HG02885 (cell line): ENCODE results near the gene CABS1.
A peak's percentile ranks its signal among the peaks of the same experiment; 100 is the strongest.

Experiments used
- ATAC-seq: cut with Tn5 transposase; IDR thresholded peaks from one replicate; pipeline ENCODE4 v1.9.1; 2021; ENCODE audit warnings: mild to moderate bottlenecking; ENCODE audit not compliant: unreplicated experiment, poor library complexity

Gene CABS1

DNA sequence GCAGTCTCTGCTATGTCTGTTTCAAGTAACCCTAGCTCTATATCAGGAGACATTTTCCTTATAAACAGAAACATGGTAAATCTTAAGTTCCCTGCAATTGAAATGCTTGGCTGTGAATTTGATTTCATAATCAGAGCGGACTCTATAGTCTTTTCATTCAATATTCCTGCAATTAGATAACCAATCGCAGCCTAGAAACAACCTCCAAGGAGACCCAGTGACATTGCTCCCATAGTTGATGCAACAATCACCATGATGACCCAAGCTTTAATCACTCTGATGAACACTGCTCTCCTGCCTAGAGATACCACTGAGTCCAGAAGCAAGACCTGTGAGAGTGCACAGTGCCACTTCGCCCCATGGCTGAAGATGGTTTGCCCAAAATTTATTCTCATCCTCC is at the start of gene CABS1:
TSS of gene CABS1 (plus strand) at position 301 of the 400 bp plus-strand sequence. CDS start at position 360, 59 bp downstream.
- no peak for ATAC-seq

DNA sequence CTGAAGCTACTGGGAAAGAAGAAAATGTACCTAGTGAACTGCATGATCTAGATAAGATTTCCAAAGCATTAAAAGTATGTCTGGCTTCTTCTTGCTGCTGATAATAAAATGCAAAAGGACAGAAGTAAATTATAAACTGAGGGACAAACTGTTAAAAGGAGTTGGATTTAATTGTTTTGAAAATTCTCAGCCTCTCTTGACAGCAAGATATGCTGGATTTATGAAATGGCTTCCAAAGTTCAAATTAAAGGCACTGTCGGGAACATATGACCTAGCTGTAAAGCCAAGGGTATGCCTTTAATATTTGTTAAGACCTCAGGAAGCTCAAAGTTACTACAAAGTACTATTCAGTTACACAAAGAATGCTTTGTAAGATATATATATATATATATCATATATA is 46.1 kb upstream of the CABS1 start:
- no peak for ATAC-seq

DNA sequence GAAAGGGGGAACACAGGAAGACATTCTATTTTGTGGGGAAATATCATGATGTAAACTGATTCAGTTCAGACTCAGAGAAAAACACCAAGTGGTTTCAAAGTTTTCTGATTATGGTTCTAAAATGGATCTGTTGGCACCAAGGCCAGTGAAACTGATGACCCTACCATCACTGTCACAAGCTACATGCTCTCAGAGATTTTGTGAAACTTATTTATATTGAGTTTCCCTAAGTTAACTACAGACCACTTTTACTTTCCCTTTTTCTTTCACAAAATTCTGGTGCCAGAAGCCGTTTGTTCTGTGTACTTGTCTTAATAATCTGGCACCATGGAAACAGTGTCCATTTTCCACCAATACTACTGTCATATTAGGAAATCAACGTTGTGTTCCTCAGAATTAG is 43.4 kb upstream of the CABS1 start:
- ATAC-seq, result no peak

DNA sequence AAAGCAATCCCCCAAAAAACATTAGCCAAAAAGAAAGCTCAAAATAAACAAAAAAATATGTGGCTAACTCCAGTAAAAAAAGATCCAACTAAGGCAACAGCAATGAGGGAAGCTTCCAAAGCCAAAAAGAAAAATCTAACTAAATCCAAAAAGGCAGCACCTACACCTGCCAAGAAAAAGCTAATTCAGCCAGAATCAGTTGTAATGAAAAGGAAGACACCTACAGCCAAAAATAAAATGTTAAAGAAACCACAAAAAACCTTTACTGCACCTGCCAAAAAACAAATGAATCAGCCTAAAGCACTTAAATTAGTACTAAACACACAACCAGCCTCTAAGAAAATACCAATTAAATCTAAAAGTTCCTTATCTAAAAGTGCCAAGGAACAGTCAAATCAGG is 37.2 kb upstream of the CABS1 start:
- no peak for ATAC-seq

DNA sequence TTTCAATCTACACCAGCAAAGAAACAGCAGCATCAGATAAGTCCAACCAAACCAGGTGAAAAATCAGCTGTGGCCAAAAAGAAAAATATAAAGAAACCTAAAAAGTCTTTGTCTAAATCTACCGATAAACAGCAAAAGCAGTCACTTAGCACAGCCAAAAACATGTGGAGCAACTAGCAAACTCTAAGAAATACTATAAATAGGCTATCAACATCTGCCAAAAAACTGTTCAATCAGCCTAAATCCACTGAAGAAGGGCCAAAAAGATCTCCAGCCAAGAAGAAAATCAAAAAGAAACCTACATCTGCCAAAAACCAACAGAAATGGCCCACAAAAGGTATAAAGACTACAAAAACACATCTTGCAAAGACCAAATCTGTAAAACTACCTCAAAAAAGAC is 36.7 kb upstream of the CABS1 start:
- no peak for ATAC-seq

DNA sequence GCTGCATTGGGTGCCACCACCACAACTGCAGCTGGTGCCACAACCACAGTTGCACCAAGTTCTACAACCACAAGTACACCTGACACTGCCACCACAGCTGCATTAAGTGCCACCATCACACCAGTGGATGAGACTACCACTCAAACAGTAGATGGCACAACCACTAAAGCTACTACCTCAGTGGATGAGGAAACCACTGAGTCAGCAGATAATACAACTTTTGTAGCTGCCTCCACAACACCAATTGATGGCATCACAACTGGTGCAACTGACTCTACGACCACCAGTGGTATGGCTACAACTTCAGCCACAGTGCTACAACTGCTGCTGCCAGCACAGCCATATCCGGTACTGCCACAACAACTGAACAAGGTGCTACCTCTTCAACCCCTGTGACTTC is 35.1 kb upstream of the CABS1 start:
- no peak for ATAC-seq

DNA sequence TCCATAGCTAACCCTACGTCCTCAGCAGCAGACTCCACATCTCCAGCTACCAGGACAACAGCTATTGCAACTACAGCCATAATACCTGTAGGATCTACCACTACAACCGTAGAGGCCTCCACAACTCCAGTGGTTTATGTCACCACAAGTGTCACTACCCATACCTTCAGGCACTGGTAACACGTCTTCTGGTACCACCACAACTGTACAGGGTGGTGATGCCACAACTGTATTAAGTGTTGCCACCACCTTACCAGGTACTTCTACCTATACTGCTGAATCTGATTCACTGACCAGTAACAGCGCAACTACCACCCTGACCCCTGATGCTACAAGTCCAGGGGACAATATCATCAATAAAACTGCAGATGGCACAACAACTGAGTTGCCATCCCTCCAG is 34.6 kb upstream of the CABS1 start:
- no peak for ATAC-seq

DNA sequence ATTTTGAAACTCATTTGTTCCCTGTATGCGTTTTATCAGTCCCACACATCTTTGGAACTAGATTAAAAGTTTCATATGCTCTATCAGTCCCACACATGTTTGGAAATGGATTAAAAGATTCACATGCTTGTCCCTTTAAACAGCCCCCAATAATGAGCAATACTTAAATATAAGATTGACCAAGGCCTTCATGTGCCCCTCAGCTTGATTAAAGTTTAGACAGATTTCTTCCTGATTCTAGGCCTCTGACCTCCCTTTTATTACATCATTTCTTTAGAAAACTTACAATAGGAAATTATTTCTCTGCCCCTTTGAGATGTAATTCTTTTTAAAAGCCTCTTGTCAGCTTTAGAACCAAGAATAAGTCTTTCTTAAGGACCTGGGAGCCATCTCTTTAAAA is 31.7 kb upstream of the CABS1 start:
- ATAC-seq, result no peak

DNA sequence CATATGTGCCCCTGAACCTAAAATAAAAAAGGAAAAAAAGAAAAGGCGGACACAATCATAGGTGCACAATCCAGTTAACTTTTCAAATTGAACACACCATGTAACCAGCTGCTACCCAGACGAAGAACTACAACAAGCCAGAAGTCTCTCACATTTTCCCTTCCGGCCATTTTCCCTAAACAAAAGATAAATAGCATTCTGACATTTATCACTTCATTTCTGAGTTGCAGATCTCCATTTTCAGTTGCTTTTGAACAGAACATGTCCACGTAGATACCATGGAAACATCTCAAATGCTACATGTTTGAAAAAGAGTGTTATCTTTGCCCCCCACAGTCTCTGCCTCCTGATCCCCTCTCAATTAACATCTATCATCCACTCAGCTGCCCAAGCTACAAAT is 29.2 kb upstream of the CABS1 start:
- no peak for ATAC-seq

DNA sequence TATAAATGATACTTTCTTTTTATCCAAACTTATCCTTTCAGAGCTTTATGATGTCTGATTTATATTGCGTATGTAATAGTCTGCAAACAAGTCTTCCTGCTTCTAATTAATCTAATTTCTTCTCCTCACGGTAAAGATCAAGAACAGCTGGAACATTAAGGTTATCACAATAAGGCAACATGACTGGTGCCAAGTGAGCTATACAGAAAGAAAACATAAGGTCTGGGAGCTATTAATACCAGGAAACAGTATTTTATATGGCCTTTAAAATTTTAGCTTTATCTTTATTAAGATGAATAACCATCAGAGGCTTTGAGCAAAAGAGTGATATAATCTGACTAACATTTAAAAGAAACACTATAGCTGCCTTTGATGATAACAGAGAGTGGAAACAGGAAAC is 28.7 kb upstream of the CABS1 start:
- no peak for ATAC-seq

DNA sequence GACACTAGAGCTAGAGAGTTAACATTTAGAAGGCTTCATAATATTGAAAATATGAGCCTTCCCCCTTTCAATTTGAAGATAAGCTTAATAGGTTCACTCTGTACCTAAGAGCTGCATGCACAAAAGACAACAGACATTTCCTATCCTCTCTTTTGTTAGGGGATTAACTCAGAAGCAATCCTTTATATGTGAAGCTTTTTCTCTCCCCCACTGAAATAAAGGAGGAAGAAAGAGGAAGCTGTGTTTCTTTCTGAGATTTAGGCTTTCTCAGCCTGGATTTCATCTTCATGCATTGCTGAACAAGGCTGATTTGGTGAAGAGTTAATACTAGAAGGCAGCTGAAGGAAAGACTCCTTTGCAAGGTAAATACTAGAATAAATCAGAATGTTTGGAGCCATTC is 21.0 kb upstream of the CABS1 start:
- no peak for ATAC-seq

DNA sequence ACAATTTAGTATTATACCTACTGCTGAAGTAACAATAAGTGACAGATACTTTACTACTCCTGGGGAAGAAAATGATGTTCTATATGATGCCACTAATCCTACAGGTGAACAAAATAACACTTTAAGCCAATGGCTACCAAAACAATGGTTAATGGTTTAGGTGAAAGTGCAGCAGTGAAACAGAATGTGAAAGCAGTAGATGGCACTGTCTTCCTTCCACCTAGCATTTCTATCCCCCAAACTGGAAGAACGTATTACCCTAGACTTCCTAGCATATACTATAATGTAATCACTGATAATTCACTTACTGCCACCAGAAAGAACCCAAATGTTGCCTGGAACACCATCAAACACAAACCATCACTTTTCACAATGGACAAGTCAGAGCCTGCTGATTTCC is 18.9 kb upstream of the CABS1 start:
- peak; percentile 81 for ATAC-seq

DNA sequence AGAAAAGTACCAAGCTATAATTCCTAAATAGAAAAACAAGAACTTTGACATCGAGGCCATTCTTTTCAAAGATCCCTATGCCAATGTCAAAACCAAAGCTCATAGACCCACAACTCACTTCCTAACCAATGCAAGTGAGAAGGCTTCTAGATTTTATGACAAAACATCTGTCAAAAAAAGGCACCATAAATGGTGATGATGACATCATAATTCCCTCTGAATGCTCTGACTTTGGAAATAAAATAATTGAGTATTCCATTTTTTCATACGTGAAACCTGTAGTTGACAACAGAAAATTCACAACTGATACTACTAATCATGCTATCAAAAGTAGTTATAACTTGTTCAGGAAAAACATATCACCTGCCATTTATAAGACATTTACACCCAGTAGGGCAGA is 8.7 kb upstream of the CABS1 start:
- ATAC-seq, result no peak

DNA sequence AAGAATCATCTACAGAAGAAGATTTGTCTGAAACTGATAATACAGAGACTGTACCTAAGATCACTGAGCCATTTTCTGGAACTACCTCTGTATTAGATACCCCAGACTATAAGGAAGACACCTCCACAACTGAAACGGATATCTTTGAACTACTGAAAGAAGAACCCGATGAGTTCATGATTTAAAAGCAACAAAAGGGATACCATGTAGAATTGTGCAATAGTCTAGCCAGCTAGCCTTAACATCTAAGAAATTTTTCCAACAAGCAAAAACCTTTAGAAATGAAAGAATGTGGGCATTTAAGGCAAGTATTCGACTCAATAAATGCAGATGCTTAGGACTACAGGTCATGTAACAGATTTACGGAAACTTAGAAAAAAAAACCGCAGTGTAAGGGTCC is 1.3 kb downstream of the CABS1 start:
- ATAC-seq, result no peak

DNA sequence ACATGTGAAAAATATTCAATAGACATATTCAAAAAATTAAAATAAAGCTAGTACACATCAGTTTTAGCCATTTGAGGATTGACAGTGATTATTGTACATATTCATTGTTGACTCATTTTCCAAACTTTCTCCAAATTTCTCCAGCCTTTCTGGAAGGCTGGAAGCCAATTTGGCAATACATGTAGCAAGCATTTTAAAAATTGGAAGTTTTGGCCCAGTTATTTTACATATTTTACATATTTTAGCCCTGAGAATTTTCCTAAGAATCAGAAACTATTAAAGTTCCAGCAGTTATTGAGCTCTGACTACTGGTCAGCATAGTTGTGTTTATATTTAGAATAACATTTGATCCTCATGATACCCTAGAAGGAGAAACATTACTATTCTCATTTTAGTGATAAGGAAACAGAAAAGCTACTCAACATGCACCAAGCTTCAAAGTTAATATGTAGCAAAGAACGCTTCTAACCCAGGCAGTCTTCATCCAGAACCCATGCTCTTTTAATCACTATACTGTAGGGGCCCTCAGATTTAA is 3.2 kb downstream of the CABS1 start:
- ATAC-seq, result no peak

DNA sequence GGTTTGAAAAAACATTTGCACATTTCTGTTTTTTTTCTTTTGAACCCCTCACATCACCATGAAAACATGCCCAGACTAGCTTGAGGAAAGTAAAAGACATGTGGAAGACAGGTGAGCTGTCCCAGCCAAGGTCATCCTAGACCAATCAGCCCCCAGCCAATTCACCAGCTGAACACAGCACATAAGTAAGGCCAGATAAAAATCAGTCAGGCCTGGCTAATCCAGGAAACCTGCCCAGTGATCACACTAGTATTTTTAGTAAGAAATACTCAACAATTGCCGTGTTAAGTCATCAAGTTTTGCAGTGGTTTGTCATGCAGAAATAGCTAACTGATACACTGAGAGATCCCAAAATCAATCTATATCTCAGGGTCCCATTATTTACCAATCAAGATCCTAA is 21.4 kb downstream of the CABS1 start:
- ATAC-seq, result no peak

DNA sequence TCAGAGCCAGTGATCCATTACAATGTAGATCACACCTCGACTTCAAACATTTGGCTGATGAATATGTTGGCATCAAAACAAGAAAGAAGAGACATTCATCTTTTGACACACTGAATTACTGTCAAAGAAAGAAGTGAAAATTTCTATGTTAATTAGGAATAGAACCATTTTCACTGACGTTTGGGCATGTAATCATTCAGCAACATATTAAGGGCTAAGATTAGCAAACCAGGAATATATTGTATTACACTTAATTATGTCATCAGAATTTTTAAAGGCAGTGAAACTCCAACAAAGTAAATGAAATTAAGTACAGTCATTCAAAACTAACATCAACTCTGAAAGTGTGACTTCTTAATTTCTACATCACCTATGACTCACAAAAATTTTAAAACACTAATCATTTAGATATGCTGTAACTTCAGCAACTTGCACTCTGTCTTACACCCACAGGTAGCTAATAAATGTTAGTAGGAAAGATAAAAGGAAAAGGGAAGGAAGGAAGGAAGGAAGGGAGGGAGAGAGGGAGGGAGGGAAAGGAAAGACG is 24.4 kb downstream of the CABS1 start:
- no peak for ATAC-seq

DNA sequence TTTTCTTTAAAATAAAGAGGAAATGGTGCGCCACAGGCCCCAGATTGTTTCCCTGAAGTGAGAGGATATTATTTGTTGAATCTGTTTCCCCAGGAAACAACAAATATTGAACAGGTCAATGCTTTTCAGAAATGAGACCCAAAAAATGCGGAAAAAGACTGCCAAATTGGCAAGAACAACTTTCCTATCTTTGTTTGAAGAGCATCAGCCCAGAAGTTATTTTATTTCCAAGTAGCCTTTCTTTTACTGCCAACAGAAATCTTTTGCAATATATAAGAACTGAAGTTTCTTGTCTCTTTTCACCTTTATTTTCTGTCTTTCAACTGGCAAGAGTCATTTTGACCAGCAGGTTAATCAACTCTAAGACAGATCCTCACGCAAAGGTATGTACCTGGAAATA is 25.7 kb downstream of the CABS1 start, which contains the start of gene SMR3A:
TSS of gene SMR3A (plus strand) at position 301 of the 400 bp plus-strand sequence. CDS start 1,356 bp downstream, outside the sequence.
- no peak for ATAC-seq

DNA sequence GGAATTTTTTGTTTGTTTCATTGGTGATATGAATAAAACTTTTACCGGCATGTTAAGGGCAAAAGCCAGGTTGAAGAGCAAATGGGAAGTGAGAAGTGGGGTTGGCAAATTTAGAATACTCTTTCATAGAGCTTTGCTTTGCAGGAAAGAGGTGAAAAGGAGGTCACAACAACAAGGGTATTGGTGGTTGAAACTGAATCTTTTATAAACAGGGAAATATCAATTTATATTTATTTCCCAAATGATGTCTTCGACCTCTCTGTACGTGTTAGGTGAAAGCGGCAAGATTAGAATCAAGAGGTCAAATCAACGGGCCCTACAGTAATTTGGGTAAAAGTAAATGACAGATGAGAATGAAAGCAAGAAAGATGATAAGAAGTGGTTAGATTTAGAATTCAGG is 29.2 kb downstream of the CABS1 start:
- peak; percentile 65 for ATAC-seq

DNA sequence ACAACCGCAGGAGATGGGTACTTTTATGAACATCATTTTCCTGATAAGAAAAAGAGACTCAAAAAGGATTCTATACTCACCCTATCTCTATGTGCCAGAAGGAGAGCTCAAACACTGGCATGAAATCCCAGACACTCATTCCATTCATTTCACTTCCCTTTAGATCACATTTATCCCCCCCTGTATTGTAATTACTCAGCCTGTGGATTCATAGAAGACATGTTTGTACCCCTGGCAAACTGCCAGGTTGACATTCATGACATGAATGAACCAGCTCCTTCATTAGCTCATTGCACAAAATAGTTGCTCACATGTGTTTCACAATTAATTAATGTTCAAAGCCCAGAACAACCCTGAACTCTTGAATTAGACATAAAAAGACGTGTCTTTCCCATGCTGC is 30.7 kb downstream of the CABS1 start:
- no peak for ATAC-seq

DNA sequence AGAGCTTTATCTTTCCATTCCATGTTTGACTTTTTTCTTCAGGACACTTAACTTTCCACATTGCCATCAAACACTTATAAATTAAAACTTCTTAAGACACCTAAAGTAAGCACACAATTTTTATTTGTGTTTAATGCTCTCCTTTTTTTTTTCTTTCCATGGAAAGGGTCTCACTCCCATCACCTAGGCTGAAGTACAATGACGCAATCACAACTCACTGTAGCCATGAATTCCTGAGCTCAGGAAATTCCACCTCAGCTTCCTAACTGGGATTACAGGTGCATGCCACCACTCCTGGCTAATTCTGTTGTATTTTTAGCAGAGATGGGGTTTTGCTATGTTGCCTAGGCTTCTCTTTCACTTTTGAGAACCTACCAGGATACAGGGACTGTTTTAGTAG is 33.0 kb downstream of the CABS1 start:
- ATAC-seq, result no peak

DNA sequence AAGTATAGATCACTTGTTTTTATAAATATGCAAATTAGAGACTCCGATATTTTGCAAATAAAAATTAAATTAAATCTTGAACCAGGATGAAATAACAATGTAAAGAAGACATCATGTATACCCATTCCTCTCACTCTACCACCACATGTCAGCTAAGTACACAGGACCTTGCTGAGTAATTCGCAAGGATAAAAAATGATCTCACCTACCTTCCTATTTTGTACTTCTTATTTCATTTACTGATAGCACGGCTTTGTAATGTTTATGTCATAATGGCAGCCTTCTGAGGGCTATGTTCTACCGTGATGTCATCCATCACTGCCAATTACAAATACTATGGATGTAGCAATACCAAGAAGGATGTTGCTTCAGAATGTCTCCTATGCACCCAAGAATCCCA is 37.2 kb downstream of the CABS1 start:
- no peak for ATAC-seq

DNA sequence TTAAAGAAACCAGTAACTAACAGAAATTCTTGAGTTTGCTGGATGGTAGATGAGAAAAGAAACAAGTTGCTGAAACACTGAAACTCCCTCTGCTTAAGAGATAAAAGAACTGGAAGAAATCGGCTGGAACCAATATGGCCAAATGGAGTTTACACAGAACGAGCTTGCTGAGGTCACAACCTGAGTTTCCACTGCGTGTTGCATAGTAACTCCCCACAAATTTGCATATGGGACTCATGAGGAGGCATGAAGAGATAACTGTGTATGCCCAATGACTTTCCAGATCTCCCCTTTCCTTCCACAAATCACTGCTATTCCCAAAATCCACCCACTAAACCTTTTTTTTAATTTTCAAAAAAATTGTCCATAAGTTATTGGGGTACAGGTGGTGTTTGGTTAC is 38.0 kb downstream of the CABS1 start:
- no peak for ATAC-seq
